Uterus (tissue), 4 donors: ENCODE measurements around the gene ADRM1. TPM values are rescaled to one million over a fixed set of nuclear protein-coding genes. Genes with fewer than 3 reads are reported as not detected.

ENCODE experiments used
- DNase-seq, 2 donors: peaks; one replicate each; pipeline ENCODE4 v3.0.0-alpha.2; 2019 to 2020
- H3K27ac ChIP-seq, 2 donors: fragments of 200-600 bp; sonication (generic); 1 replicate in 1 of 2; 2 replicates in 1 of 2; pipeline ENCODE4 v1.5.1; 2016 to 2018
- H3K27me3 ChIP-seq, 2 donors: fragments of 200-600 bp; sonication (generic); one replicate each; pipeline ENCODE4 v1.5.1; 2018 to 2019; ENCODE audit warnings: control low read depth in 1 of 2
- H3K36me3 ChIP-seq, 2 donors: fragments of 200-600 bp; sonication (generic); one replicate each; pipeline ENCODE4 v1.5.1; 2019; ENCODE audit warnings: control low read depth in 1 of 2
- H3K4me1 ChIP-seq, 2 donors: fragments of 200-600 bp; sonication (generic); one replicate each; pipeline ENCODE4 v1.5.1; 2018 to 2019; ENCODE audit warnings: control low read depth in 1 of 2
- H3K4me3 ChIP-seq, 2 donors: fragments of 200-600 bp; sonication (generic); 1 replicate in 1 of 2; 2 replicates in 1 of 2; pipeline ENCODE4 v1.5.1; 2018 to 2019; ENCODE audit warnings: mild to moderate bottlenecking in 1 of 2
- H3K9me3 ChIP-seq, 2 donors: fragments of 200-600 bp; sonication (generic); one replicate each; pipeline ENCODE4 v1.5.1; 2019; ENCODE audit warnings: control low read depth in 1 of 2
- POLR2A ChIP-seq, 2 donors: fragments of 450-650 bp; IDR thresholded peaks; one replicate each; pipeline ENCODE4 v1.6.1; 2016; ENCODE audit warnings: antibody characterized with exemption in 2 of 2, mild to moderate bottlenecking in 1 of 2, moderate library complexity in 1 of 2
- intact Hi-C: fragments of 100-400 bp; cut with DNase I; formaldehyde crosslinking; loops from one replicate; pipeline ENCODE4 v1.15.1; 2023; ENCODE audit warnings: low total_unique reads
- total RNA-seq, 4 donors: library from RNA; depleted of rRNA in 3 of 4; stranded (reverse); fragments of >200 nt in 3 of 4; gene quantifications; one replicate each; pipeline versions ENCODE4 v1.1.0 to v1.2.4, GENCODE V29; 2014 to 2023
- TF ChIP-seq, protein P1 (sequence below), 4 experiments: fragments of 200-600 bp in 2 of 4; fragments of 450-650 bp in 2 of 4; sonication (generic) in 2 of 4; IDR thresholded peaks; one replicate each; pipeline ENCODE4 v1.5.1; 2016 to 2019; ENCODE audit warnings: antibody characterized with exemption in 4 of 4, mild to moderate bottlenecking in 2 of 4, moderate library complexity in 1 of 4
- donor health status: DM: yes; HTN: yes; CAD: no.

The ADRM1 gene
- total RNA-seq, 4 donors from 2014 or later = 42.9 to 82.7 (median 60.9) TPM

DNA sequence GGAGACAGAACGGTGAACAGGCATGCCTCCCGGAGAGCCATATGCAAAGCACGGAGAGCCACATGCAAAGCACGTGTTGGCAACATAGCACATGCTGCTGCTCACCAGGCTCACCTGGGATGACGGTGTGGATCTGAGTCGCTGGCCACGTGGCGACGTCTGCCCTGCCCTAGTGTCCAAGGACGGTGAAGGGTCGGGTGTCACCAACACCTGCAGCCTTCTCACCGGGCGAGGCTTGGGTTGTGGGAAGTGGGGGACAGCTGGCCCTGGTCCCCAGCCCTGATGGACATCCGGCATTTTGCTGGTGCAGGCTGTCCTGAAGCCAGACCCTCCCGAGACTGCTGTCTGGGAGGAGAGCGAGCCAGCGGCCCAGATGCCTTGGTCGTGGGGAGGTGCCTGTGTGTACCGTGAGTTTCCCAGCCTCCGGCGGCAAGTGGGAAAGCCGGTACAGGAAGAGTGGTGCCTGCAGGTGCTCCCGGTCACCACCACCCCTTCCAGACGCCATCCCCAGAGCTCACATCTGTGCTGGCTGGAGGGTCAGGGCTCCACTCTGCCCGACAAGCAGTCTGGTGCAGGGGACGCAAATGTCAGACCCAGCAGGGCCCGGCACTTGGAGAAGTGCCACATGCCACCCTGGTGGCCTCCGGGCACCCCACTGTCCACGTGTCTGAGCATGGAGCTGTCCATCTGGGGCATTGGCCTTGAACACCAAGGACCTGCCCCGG is 5.9 kb upstream of the ADRM1 start:
- Histone ChIP-seq H3K4me1 (no peaks in the 10 kb centered on the region), H3K4me3 (no peak overlapping the region), H3K27me3 (no peaks in the 10 kb centered on the region), H3K9me3 (no peaks in the 10 kb centered on the region), H3K36me3 (no peaks in the 10 kb centered on the region), H3K27ac (no peak overlapping the region)
- intact Hi-C loops = no loop called here
- no peak for DNase-seq
- TF ChIP-seq POLR2A (IDR thresholded peaks at IDR 0.05) = no peak
- TF ChIP-seq, protein P1, sequence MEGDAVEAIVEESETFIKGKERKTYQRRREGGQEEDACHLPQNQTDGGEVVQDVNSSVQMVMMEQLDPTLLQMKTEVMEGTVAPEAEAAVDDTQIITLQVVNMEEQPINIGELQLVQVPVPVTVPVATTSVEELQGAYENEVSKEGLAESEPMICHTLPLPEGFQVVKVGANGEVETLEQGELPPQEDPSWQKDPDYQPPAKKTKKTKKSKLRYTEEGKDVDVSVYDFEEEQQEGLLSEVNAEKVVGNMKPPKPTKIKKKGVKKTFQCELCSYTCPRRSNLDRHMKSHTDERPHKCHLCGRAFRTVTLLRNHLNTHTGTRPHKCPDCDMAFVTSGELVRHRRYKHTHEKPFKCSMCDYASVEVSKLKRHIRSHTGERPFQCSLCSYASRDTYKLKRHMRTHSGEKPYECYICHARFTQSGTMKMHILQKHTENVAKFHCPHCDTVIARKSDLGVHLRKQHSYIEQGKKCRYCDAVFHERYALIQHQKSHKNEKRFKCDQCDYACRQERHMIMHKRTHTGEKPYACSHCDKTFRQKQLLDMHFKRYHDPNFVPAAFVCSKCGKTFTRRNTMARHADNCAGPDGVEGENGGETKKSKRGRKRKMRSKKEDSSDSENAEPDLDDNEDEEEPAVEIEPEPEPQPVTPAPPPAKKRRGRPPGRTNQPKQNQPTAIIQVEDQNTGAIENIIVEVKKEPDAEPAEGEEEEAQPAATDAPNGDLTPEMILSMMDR (IDR thresholded peaks at IDR 0.05) = no peak

DNA sequence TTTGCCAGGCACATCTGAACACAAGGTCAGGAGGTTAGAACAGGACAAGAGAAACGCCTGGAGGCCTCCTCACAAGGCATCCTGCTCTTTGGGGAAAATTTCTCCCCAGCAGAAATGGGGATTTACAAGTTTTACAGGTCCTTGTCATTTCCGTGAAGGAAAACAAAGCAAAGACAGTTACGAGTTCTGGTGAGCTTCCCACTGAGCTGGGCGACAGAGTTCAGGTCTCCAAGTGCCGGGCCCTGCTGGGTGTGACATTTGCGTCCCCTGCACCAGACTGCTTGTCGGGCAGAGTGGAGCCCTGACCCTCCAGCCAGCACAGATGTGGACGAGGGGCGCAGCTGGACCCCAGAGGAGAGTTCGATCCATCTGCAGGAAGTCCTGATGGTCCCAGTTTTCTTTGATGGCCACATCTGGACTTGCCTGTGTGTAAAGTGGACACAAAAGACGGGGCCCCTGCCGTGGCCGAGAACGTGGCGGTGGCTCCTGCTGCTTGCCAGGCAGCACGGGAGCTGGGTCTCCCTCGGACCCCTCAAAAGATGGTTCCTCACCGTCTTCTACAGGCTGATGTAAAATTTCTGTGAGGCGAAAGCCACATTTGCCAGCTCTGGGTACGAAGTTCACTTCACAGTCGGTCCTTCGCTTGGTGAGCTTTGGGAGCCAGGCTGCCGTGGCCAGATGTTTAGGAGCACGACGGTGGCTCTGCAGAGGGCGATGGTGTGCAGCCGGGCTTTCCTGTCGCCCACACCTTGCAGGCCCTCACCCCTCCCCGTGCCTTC is 5.2 kb upstream of the ADRM1 start:
- H3K27ac ChIP-seq = no peak overlapping the region
- H3K9me3 ChIP-seq = no peaks in the 10 kb centered on the region
- no peak for TF ChIP-seq POLR2A (IDR thresholded peaks at IDR 0.05)
- TF ChIP-seq, protein P1 (IDR thresholded peaks at IDR 0.05) = no peak
- H3K4me3 ChIP-seq = no peak overlapping the region
- H3K4me1 ChIP-seq = no peaks in the 10 kb centered on the region
- H3K27me3 ChIP-seq = no peaks in the 10 kb centered on the region
- no peaks in the 10 kb centered on the region for H3K36me3 ChIP-seq
- DNase-seq = no peak
- intact Hi-C loops = no loop called here

DNA sequence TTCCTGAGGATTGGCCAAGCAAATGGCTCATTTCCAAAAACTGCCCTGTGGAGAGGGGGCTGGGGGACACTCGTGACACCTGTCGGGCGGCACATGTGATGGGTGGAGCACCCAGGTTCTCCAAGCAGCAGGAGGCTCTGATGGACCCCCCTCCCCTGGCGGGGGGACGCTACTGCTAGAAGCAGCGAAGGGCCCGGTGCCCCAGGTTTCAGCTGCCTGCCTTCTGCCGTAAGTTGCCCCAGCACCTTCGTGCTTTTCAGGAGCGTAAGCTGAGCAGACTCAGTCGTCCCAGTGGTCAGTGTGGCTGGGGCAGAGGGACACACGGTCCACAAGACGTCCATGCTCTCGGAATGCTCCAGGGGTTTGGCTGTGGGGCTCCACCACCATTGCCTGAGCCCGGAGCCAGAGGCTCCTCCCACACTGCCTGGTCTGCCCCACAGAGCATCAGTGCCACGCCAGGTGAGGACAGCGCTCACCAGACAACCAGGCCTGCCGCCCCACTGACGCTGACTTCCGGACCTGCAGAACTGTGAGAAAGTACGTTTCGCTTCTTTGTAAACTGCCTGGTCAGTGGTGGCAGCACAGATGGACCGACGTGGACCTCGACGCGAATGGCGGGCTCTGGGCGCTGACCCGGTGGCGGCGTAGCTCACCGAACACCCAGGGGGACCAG is 4.1 kb upstream of the ADRM1 start:
- Histone ChIP-seq H3K9me3 (no peaks in the 10 kb centered on the region), H3K27ac (no peak overlapping the region), H3K4me3 (no peak overlapping the region), H3K36me3 (no peaks in the 10 kb centered on the region), H3K27me3 (no peaks in the 10 kb centered on the region), H3K4me1 (peaks cover 0 to under 1% of the 10 kb centered on the region in 2 donors)
- TF ChIP-seq, protein P1 (IDR thresholded peaks at IDR 0.05) = no peak
- TF ChIP-seq POLR2A (IDR thresholded peaks at IDR 0.05) = no peak
- intact Hi-C loops = no loop called here
- no peak for DNase-seq

DNA sequence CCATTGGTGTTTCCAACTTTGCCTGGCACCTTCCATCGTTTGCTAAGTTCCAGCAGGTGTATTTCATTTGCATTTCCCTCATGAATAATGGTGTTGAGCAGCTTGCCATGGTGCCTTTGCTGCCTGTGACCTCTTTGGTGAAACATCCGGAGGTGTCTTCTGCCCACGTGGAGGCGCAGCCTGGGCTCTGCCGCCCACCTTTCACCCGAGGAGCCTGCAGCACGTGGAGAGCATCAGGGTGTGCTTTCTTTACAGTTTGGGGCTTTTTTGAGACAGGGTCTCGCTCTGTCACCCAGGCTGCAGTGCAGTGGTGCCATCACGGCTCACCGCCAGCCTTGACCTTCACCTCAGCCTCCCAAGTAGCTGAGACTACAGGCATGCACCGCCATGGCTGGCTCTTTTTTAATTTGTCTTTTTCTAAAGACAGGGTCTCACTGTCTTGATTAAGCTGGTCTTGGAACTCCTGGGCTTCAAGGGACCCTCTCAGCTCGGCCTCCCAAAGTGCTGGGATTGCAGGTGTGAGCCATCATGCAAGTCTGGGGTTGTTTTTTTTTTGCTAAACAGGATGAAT is 3.0 kb upstream of the ADRM1 start:
- intact Hi-C loops = loop anchor here (5.0 kb wide), 1 partner anchor 78 kb away; no protein-coding TSS in a partner anchor
- H3K27me3 ChIP-seq = no peaks in the 10 kb centered on the region
- no peaks in the 10 kb centered on the region for H3K36me3 ChIP-seq
- no peak for DNase-seq
- TF ChIP-seq, protein P1 (IDR thresholded peaks at IDR 0.05) = no peak
- TF ChIP-seq POLR2A (IDR thresholded peaks at IDR 0.05) = no peak
- H3K4me1 ChIP-seq = peaks cover 0 to 10% of the 10 kb centered on the region in 2 donors
- no peaks in the 10 kb centered on the region for H3K9me3 ChIP-seq
- no peak overlapping the region for H3K4me3 ChIP-seq
- H3K27ac ChIP-seq = no peak overlapping the region
